ENCODE data around the gene TUBG2.
"Not testable (repeated sequence)": the region's sequence is repeated elsewhere in the genome, so short reads cannot be mapped to it uniquely, and the experiment has no call there.

The TUBG2 gene

DNA sequence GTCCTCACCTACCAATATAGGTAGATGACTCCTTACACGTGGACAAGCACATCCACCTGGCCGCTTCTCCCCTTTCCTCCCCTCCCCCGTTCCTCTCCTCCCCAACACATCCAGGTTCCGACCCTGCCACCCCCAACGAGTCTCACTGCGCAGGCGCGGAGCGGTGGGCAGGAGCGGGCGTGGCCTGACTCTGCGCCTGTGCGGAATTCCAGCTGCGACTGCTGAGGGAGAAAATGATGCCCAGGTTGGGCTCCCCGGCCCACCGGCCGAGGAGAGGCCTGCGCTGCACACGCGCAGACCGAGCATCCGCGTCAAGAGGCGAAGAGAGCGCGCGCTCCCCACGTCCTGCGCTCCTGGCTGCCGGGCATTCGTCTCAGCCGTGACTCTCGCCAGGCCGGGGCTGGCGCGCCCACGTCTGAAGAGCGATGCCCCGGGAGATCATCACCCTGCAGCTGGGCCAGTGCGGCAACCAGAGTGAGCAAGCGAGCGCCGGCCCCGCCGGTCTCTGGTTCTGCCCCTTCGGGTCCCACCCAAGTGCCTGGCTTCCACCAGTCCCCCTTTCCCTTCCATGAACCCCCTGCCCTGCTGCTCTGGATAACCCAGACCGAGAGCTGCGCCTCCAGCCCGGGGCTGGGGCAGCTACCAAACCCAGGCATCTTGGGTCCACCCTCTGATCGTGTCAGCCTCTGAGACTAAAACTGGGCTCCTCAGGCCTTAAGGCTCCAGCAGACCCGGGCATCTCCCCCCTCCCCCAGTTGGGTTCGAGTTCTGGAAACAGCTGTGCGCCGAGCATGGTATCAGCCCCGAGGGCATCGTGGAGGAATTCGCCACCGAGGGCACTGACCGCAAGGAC, at the start of gene TUBG2:
Gene TUBG2, plus strand, starts transcription at position 206 of the 853 bp plus-strand sequence. Its CDS starts 220 bp downstream, at position 426.
- peak; percentile 81 for DNase-seq

DNA sequence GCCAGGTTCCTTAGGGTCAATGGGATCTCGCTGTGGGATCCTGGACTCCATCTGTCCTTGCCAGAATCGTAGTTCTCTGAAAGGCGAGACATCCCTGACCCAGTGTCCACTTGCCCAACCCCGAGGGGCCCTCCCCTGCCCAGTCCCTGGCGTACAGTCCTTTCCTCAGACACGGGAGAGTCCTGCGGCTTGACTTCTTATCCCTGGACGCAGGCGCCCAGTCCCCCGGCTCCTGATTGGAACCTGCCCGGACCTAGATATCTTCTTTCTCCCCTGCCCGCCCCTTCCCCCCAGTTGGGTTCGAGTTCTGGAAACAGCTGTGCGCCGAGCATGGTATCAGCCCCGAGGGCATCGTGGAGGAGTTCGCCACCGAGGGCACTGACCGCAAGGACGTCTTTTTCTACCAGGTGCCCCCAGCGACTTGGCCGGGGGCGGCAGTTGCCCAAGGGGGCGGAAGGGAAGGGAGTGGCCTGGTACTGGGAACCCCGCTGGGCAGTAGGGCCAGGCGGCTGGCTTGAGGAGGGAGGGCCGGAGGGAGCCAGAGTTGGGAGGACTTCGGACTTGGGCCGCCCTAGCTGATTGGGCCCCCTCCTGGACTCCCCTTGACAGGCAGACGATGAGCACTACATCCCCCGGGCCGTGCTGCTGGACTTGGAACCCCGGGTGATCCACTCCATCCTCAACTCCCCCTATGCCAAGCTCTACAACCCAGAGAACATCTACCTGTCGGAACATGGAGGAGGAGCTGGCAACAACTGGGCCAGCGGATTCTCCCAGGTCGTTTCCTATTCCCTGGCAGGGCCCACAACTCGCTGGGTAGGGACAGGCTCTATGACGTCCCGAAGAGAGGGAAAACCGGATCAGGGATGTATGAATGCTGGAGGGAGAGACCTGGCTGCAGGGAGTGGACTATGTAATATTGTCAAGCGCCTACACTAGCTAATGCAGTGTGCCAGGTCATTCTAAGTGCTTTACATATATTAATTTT, 49.0 kb upstream of the TUBG2 start:
- DNase-seq: peak; percentile 66

DNA sequence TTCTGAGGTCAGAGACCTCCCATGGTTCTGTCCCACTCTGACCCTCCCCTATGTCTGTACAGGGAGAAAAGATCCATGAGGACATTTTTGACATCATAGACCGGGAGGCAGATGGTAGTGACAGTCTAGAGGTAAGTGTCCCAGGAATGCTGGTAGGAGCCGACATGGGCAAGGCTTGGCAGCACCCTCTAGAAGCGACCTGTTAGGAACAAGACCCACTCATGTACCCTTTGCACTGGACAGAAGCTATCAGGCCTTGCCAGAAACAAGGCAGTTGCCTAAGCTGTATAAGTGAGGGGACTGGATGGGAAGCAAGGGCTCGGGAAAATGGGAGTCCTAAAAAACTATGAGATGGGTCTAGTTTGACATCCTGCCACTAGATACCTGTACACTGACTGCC, 47.1 kb upstream of the TUBG2 start:
- no peak for DNase-seq

DNA sequence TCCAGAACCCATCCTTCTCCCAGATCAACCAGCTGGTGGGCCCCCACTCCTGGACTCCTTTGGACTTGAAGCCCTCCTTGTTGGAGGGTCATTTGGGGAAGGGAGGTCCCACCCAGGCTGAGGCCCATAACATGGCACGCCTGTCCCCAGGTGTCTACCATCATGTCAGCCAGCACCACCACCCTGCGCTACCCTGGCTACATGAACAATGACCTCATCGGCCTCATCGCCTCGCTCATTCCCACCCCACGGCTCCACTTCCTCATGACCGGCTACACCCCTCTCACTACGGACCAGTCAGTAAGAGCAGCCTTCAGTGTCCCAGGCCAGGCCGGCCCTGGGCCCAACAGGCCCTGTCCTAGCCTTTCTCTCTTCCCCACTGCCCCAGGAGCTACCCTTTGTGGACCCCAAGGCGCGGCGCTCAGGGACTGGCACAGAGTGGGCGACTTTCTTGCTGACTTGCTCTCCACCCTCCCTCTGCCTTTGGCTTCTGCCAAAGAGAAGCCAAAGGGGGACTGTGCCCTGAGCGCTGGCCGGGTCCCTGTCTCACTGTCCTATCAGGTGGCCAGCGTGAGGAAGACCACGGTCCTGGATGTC, 45.3 kb upstream of the TUBG2 start:
- no peak for DNase-seq

DNA sequence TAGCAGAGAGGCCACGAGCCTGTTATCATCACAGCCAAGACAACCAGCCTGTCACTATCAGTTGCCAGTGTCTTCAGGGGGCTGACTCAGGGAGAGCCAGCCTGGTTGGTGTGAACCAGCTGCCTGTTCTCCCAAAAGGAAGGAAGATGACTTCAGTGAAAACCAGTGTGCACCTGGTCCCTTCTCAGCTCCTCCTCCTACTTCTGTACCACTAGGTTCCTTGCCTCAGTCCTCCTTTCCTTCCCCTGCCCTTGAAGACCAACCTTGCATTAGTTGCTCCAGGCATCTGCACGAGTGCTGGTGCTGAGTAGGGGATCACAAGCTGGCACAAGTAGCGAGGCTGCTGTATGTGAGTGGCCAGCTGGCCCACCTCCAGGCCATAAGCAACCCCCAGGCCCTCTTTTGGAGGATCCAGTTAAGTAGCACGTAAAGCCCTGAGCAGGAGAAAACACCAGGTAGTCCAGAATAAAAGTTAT, 41.1 kb upstream of the TUBG2 start:
- DNase-seq: peak; percentile 86

DNA sequence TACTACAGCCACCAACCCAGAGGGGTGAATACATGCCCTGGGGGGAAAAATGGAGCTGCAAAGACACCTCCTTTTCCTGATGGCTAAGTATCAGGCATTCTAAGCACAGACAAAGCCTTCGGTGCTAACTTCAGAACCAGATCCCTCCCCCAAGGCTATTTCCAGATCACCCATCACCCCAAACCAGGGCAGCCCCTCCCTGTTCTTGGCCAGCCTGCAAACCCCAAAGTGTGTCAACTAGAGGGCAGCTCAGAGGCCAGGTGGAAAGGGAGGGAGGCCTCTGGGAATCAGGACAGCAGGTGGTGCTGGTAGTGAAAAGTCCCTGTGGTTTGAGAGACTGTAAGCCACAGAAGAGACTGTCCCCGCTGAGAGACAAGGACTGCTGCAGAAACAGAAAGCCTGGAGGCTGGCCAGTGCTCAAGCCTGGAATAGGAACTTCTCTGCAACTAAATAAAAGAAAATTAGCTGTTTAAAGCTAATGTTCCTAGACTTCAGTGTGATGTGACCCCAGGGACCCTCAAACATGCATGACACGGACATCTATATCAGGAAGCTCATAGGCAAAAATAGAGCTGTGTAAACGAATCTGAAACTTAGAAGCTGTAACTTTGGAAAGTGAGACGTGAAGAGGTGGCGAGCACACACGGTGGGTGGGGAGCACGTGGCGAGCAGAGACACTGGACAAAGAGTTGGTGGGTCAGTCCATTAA, 40.5 kb upstream of the TUBG2 start:
- DNase-seq: peak; percentile 65

DNA sequence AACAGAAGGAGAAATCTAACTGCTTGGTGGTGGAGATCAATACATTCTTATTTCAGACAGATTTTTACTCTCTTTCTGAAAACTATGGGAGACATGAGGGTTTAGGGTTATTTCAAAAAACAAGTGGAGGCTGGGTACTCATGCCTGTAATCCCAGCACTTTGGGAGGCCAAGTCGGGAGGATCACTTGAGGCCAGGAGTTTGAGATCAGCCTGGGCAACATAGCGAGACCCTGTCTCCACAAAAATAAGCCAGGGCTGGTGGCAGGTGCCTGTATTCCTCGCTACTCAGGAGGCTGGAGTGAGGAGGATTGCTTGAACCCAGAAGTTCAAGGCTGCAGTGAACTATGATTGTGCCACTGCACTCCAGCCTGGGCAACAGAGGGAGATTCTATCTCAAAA, 37.1 kb upstream of the TUBG2 start:
- not testable (repeated sequence) for DNase-seq

DNA sequence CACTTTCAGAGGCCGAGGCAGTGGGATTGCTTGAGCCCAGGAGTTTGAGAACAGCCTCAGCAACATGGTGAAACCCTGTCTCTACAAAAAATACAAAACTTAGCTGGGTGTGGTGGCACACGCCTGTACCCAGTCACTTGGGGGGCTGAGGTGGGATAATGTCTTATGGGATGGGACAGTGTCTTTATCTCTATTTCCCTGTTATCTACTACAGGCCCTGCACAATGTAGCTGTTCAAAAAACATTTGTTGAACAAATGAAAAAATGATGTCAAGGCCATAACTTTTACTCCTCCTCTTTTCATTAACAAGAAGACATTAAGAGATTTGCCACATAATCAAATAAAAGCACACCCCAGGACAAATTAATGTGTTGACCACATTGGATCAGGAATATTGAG, 35.8 kb upstream of the TUBG2 start:
- peak; percentile 43 for DNase-seq

DNA sequence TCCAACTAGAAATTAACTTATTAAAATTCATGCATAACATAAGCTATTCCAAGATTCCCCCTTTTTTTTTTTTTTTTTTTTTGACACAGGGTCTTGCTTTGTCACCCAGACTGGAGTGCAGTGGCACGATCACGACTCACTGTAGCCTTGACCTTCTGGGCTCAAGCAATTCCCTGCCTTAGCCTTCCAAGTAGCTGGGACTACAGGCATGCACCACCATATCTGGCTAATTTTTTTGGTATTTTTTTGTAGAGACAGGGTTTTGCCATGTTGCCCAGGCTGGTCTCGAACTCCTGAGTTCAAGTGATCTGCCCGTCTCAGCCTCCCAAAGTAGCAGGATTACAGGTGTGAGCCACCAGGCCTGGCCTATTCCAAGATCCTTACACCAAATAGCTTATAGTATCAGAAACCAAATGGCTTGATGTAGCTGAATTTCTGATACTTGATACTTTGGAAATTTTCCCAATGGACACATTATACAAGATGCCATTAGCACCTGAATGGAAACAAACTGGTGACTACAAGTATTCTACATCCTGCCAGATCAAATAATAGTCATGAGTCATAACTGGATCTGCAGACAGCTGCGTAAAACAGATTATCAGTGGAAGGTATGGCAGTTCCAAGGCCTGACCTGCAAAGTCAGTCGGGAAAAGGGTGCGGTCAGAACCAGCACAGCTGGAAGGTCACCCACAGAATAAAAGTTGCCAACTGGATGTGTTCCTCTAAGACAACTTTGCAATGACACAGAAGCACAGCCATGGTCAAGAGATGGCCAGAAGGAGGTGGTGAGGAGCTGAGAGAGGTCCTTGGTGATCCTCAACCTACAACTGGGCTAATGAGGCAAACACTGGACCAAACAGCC, 35.1 kb upstream of the TUBG2 start:
- DNase-seq: peak; percentile 84

DNA sequence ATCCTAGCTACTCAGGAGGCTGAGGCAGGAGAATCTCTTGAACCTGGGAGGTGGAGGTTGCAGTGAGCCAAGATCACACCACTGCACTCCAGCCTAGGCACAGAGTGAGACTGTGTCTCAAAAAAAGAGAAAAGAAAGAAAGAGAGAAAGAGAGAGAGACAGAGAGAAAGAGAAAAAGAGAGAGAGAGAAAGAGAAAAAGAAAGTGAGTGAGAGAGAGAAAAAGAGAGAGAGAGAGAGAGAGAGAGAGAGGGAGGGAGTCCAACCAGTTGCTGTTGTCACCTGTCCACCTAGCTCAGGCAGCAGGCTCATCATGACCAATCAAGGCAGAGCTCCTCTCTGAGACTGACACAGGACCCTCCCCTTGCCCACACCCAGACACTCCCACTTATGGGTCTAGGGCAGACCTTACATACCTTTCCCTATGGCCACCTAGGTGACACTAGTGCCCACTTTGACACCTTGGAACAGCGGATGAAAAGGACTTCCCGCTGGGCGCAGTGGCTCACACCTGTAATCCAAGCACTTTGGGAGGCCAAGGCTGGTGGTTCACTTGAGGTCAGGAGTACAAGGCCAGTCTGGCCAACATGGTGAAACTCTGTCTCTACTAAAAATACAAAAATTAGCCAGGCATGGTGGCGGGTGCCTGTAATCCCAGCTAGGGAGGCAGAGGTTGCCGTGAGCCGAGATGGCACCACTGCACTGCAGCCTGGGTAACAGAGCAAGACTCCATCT, 31.9 kb upstream of the TUBG2 start:
- DNase-seq: not testable (repeated sequence)

DNA sequence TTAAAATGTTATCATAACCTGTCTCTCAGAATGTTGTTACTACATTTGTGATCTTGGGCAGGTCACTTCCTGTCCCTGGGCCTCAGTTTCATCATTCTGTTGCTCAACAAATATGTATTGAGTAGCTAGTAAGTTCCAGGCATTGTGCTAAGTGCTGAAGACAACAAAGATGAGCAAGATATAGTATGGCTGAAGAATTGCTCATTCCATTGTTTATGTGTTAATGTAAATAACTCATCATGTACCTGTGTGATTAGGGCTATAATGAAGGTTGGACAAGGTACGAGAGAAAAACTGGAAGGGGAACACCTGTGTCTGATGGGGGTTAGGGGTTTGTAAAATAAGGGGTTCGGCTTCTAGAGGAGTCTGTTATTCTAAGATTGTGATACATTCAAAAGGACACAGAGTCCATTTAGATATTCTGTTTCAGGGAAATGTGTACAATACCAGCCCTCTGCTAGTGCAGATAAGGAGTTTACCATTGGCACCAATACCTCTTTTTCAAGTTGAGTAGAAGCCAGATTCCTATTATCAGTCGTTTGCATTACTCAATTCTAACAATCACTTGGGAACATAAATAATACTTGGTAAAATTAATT, 29.6 kb upstream of the TUBG2 start:
- DNase-seq: peak; percentile 90

DNA sequence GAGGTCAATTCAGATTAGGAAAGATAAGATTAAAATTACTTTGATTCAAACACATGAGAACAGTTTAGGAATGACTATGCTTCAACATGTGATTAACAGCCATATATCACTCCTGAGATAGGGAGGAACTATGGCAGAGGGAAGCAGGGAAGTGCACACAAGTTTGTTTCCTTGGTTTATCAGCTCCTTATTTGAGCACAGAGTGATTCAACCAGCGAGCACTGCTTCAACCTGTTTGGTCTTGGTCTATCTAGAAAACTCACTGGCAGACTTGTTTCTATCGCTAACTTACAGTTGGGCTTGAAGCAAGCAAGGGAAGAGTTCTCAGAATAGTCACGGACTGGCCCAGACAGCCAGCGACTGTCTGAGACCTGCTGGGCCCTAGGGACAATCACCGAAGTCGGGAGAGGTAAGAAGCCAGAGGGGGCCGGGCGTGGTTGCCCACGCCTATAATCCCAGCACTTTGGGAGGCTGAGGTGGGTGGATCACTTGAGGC, 26.1 kb upstream of the TUBG2 start:
- DNase-seq: peak; percentile 66

DNA sequence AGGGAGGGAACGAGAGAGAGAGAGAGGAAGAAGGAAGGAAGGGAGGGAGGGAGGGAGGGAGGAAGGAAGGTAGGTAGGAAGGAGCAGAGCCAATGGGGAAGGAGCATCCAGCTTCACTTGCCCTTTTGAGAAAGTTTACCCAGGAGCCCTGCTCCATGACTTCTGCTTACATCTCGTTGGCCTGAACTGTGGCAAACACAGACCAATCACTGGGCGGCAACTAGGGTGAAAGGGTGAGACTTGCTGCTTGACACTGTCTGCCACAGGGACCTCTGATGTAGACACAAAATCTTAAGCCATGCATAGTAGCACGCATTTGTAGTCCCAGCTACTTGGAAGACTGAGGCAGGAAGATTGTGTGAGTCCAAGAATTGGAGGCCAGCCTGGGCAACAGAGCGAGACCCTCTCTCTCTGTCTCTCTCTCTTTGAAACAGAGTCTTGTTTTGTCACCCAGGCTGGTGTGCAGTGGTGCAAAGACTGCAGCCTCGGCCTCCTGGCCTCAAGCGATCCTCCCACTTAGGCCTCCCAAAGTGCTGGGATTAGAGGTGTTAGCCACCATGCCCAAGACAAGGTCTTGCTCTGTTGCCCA, 19.5 kb upstream of the TUBG2 start:
- peak; percentile 33 for DNase-seq

DNA sequence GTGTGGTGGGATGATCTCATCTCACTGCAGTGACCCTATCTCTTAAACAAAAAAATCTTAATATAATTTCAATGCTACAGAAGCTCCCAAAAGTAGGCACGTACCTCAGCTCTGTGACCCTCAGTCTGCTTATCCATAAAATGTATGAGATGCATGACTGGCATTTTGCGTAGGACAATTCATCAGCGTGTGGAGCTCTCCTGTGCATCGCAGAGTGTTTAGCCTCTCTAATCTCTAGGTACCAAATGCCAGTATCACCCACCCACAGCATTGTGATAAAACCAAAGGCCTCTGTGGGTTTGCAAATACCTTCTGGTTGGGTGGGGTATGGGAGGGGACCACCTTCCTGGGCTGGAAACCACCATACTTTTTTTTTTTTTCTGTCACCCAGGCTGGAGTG, 19.0 kb upstream of the TUBG2 start:
- DNase-seq: peak; percentile 97

DNA sequence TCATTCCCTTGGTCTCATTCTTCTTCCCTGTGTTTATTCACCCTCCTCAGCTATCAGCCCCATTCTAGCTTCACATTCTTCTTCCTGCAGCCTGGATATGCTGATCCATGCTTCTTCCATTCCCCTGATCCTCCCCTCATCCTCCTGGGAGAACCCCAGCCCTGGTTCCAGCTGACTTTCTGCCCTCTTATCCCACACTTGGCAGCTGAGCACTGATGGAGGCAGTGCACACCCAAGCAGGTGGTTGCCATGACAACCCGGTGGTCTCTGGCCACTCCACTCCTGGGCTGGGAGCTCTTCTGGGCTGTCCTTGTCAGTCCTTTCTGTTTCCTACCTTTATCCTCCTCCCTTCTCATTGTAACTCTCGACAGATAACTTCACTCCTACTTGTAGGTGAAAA, 16.7 kb upstream of the TUBG2 start:
- DNase-seq: no peak

DNA sequence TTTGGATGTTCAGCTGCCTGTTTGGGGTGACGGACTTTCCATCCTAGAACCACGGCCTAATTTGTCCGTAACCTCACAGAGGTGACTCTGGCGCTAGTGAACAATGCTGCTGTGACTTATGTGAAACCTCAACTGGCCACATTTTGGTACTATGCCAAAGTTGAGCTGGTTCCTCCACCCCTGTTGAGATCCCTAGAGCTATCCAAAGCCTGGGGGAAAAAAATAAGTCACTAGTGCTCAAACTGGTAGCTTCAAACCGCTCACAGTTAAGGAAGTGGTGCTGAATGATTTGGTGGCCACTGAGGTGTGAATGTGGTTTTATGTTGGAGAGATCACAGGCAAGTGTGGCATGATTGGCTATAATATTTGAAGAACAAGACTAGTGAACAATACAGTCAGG, 11.3 kb upstream of the TUBG2 start:
- DNase-seq: peak; percentile 42

DNA sequence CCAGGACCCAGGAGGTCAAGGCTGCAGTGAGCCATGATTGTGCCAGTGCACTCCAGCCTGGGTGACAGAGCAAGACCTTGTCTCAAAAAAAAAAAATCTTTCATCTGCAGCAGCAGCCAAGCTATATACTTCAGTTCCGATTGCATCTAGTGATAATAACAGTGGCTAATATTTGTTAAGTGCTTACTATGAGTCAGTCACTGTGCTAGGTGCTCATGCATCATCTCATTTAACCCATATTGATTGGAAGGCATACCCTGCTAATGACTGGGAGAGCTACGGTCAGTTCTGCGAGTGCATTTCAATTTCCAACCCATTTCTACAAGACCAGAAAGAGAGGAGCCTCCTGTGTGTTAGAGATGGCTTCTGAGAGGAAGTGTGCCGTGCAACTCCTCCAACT, 7.7 kb upstream of the TUBG2 start:
- DNase-seq: no peak

DNA sequence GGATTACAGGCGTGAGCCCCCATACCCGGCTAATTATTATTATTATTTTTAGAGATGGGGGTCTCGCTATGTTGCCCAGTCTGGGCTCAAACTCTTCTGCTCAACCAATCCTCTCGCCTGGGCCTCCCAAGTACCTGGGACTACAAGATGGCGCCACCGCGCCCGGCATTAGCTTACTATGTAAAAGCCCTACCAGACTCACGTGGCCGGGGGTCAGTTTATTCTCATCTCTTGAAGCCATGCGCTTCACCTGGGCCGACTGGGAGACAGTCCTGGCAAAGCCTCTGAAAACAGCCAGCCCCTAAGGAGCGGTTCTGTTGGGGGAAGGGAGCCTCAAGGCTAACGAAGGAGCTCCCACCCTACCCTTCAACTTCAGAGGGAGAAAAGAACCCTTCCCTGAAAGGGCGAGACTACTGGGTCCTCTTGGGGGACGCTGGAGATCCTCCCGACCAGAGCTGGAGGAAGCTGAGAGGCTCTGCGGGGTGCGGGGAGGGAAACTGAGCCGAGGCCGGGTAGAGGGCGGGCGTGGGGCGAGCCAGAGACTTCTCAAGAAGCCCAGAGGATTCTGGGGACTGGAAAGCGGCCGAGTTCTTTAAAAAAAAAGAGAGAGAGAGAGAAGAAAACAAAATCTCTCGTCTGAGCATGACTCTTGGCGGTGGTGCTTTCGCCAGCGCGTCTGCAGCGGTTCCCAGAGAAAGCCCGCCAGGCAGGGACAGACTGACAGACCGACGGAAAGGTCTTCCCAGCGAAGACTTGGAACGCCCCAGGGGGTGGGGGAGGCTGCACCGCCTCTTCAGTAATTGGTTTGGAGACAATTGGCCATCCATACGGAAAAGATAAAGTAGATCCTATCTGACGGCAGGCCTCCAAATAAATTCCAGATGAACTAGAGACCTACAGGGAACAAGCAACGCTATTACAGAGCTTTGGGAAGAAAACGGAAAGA, 5.6 kb upstream of the TUBG2 start:
- DNase-seq: no peak
